ENCODE measurements around the gene MORC3. TPM values are rescaled to one million over a fixed set of nuclear protein-coding genes. Genes with fewer than 3 reads are reported as not detected.
"Not testable (repeated sequence)": the region's sequence is repeated elsewhere in the genome, so short reads cannot be mapped to it uniquely, and the experiment has no call there.

MORC3 gene
- total and polyA plus RNA-seq, 9 donors = 34.7 to 51.6 (median 36.2) TPM

DNA sequence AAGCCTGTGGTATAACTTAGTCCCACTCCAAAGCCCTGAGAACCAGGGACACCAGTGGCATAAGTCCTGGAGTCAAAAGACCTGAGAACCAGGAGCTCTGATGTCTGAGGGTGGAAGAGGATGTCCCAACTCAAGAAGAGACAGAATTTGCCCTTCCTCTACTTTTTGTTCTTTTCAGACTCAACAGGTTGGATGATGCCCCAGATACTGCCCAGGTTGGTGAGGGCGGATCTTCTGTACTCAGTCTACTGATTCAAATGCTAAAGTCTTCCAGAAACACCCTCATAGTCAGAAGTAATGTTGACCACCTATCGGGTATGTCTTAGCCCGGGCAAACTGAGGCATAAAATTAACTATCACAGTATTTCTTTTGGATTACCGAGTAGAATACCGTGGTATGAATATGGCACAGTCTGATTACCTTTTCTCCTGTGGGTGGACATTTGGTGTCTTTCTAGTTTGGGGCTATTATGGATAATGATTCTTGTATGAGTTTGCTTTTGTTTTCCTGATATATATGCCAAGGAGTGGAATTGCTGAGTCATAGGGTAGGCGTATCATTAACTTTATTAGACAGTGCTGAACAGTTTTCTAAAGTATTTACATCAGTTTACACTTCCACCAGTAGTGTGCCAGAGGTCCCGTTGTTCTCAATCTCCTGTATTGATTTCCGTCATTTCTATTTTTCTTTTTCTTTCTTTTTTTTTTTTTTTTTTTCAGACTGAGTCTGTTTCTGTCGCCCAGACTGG is 62.0 kb downstream of the MORC3 start:
- Histone ChIP-seq H3K36me3 (ENCODE audit: control insufficient read depth, insufficient read depth, low read length) (peaks cover 9% of the 10 kb centered on the region), H3K4me1 (ENCODE audit: control insufficient read depth, insufficient read depth, low read length) (peaks cover 19% of the 10 kb centered on the region), H3K27me3 (ENCODE audit: control insufficient read depth, insufficient read depth, low read length) (no peaks in the 10 kb centered on the region), H3K9me3 (replicated peaks; ENCODE audit: control insufficient read depth, low read depth, low read length) (no peaks in the 10 kb centered on the region), H3K4me3 (ENCODE audit: low read length) (no peak overlapping the region), H3K27ac (ENCODE audit: low read length) (no peak overlapping the region)
- no peak for DNase-seq
- WGBS (ENCODE audit: insufficient coverage) = 100% methylated on average over 3 of the region's 9 CpGs

DNA sequence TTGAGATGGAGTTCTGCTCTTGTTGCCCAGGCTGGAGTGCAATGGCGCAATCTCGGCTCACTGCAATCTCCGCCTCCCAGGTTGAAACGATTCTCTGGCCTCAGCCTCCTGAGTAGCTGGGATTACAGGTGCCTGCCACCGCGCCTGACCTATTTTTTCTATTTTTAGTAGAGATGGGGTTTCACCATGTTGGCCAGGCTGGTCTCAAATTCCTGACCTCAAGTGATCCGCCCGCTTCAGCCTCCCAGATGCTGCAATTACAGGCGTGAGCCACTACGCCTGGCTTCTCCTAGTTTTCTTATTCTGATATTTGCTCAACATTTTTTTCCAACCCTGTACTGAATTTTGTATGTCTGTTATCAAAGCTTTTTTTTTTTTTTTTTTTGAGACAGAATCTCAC is 62.7 kb downstream of the MORC3 start:
- 80% methylated on average over 2 of the region's 10 CpGs for WGBS (ENCODE audit: insufficient coverage)
- H3K36me3 ChIP-seq (ENCODE audit: control insufficient read depth, insufficient read depth, low read length); H3K4me3 ChIP-seq (ENCODE audit: low read length); H3K9me3 ChIP-seq (replicated peaks; ENCODE audit: control insufficient read depth, low read depth, low read length); H3K27me3 ChIP-seq (ENCODE audit: control insufficient read depth, insufficient read depth, low read length); H3K27ac ChIP-seq (ENCODE audit: low read length); DNase-seq: not testable (repeated sequence)
- peaks cover 17% of the 10 kb centered on the region for H3K4me1 ChIP-seq (ENCODE audit: control insufficient read depth, insufficient read depth, low read length)

DNA sequence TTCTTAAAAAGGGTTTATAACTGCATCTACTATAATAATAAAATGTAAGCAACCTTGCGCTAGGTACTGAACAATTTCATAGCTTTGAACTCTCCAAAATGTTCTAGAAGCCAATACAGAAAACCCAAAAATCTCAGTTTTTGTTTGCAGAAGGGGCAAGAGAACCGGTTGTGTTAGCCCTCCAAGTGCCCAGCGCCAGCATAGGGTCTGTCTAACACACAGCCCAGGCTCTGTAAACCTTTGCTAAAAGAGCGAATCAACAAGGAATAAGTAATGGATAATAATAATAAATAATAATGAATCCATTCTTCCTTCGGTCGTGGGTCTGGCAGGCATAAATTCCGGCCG is 64.9 kb downstream of the MORC3 start:
- H3K9me3 ChIP-seq (replicated peaks; ENCODE audit: control insufficient read depth, low read depth, low read length) = no peaks in the 10 kb centered on the region
- no peaks in the 10 kb centered on the region for H3K36me3 ChIP-seq (ENCODE audit: control insufficient read depth, insufficient read depth, low read length)
- no peak for DNase-seq
- H3K27ac ChIP-seq (ENCODE audit: low read length) = no peak overlapping the region
- peak overlapping the region; percentile 51 for H3K4me3 ChIP-seq (ENCODE audit: low read length)
- WGBS (ENCODE audit: insufficient coverage) = 10% methylated on average over 2 of the region's 8 CpGs
- no peaks in the 10 kb centered on the region for H3K27me3 ChIP-seq (ENCODE audit: control insufficient read depth, insufficient read depth, low read length)
- peaks cover 23% of the 10 kb centered on the region for H3K4me1 ChIP-seq (ENCODE audit: control insufficient read depth, insufficient read depth, low read length)

DNA sequence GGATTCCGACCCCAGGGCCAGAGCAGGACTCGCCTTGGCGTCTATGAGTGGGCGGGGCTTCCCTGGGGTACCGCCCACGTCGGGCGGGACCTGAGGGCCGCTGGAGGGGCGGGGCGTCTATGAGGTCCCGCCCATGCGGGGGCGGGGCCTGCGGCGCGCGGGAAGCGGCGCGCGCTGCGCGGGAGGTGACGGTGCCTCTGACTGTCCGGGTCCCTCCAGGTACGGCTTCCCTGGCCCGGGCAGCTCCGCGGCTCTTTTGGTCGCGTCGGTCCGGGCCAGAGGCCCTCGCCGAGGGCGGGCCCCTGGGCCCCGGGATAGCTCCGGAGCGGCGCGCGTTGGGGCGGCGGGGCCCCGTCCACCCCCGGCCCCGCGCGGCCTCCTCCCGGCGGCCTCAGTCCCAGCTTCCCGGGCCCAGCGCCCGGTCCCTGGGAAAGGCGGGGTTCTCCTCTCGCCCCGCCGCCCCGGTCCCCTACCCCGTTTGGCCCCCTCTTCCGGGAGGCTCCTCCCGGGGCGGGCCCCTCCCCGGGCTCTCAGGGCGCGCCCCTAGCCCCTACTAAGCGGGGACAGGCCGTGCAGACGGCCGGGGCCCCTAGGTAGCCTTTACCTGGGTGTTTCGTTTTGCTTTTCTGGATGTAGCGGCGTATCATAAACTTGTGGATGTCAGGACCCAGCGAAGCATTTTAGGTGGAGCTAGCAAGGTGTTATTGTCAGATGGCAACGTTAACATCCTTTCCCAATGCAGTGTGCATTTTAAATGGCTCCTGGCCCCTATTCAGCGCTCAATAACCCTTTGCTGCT is 65.4 kb downstream of the MORC3 start, which contains the start of gene CHAF1B:
Gene CHAF1B (plus strand): TSS at position 160 of the 798 bp plus-strand sequence. CDS start 745 bp downstream, outside the sequence.
- 2% methylated on average over 63 of the region's 77 CpGs for WGBS (ENCODE audit: insufficient coverage)

GRCh38 chr21:36386031-36386642 is 66.1 kb downstream of the MORC3 start:
- Histone ChIP-seq H3K9me3 (replicated peaks; ENCODE audit: control insufficient read depth, low read depth, low read length) (no peaks in the 10 kb centered on the region), H3K27ac (ENCODE audit: low read length) (no peak overlapping the region), H3K27me3 (ENCODE audit: control insufficient read depth, insufficient read depth, low read length) (no peaks in the 10 kb centered on the region), H3K4me3 (ENCODE audit: low read length) (peak overlapping the region; percentile 51), H3K4me1 (ENCODE audit: control insufficient read depth, insufficient read depth, low read length) (peaks cover 17% of the 10 kb centered on the region), H3K36me3 (ENCODE audit: control insufficient read depth, insufficient read depth, low read length) (no peaks in the 10 kb centered on the region)
- 54% methylated on average over 16 of the region's 21 CpGs for WGBS (ENCODE audit: insufficient coverage)
- DNase-seq = no peak

More for the DNA sequence above, 65.4 kb downstream of the MORC3 start, which contains the start of gene CHAF1B:
- Histone ChIP-seq H3K27ac (ENCODE audit: low read length) (peak within 1 kb of the TSS; percentile 6), H3K9me3 (replicated peaks; ENCODE audit: control insufficient read depth, low read depth, low read length) (no peaks in the 10 kb centered on the region), H3K4me3 (ENCODE audit: low read length) (peak within 1 kb of the TSS; percentile 51), H3K27me3 (ENCODE audit: control insufficient read depth, insufficient read depth, low read length) (no peaks in the 10 kb centered on the region), H3K4me1 (ENCODE audit: control insufficient read depth, insufficient read depth, low read length) (peaks cover 19% of the 10 kb centered on the region), H3K36me3 (ENCODE audit: control insufficient read depth, insufficient read depth, low read length) (no peaks in the 10 kb centered on the region)
- peak; percentile 79 for DNase-seq

GRCh38 chr21:36388096-36388495 is 68.1 kb downstream of the MORC3 start:
- Histone ChIP-seq H3K36me3 (ENCODE audit: control insufficient read depth, insufficient read depth, low read length) (no peaks in the 10 kb centered on the region), H3K27me3 (ENCODE audit: control insufficient read depth, insufficient read depth, low read length) (no peaks in the 10 kb centered on the region), H3K4me1 (ENCODE audit: control insufficient read depth, insufficient read depth, low read length) (peaks cover 15% of the 10 kb centered on the region), H3K9me3 (replicated peaks; ENCODE audit: control insufficient read depth, low read depth, low read length) (no peaks in the 10 kb centered on the region), H3K4me3 (ENCODE audit: low read length) (no peak overlapping the region), H3K27ac (ENCODE audit: low read length) (no peak overlapping the region)
- 74% methylated on average over 4 of the region's 6 CpGs for WGBS (ENCODE audit: insufficient coverage)
- peak; percentile 36 for DNase-seq

- no peaks in the 10 kb centered on the region for H3K36me3 ChIP-seq (ENCODE audit: control insufficient read depth, insufficient read depth, low read length)
- WGBS (ENCODE audit: insufficient coverage) = 60% methylated on average over 10 of the region's 10 CpGs
- no peak overlapping the region for H3K4me3 ChIP-seq (ENCODE audit: low read length)
- H3K27ac ChIP-seq (ENCODE audit: low read length) = no peak overlapping the region
- H3K4me1 ChIP-seq (ENCODE audit: control insufficient read depth, insufficient read depth, low read length) = peaks cover 14% of the 10 kb centered on the region
- no peak for DNase-seq
- no peaks in the 10 kb centered on the region for H3K27me3 ChIP-seq (ENCODE audit: control insufficient read depth, insufficient read depth, low read length)
- no peaks in the 10 kb centered on the region for H3K9me3 ChIP-seq (replicated peaks; ENCODE audit: control insufficient read depth, low read depth, low read length)
Measured at GRCh38 chr21:36388835-36389234, 68.8 kb downstream of the MORC3 start.

DNA sequence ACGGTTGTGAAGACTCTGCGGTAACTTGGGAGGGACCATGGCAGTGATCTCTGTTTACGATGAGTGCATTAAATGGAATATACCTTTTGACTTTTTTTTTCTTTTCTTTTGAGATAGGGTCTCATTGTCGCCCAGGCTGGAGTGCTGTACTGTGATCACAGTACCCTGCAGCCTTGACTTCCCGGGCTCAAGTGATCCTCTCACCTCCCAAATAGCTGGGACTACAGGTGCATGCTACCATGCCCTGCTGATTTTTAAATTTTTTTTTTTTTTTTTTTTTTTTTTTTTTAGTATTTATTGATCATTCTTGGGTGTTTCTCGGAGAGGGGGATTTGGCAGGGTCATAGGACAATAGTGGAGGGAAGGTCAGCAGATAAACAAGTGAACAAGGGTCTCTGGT is 71.7 kb downstream of the MORC3 start:
- H3K9me3 ChIP-seq (replicated peaks; ENCODE audit: control insufficient read depth, low read depth, low read length); H3K27me3 ChIP-seq (ENCODE audit: control insufficient read depth, insufficient read depth, low read length); DNase-seq; H3K27ac ChIP-seq (ENCODE audit: low read length); H3K4me3 ChIP-seq (ENCODE audit: low read length); H3K4me1 ChIP-seq (ENCODE audit: control insufficient read depth, insufficient read depth, low read length): not testable (repeated sequence)
- no CpG with 5 or more reads among the region's 6 CpGs for WGBS (ENCODE audit: insufficient coverage)
- peaks cover 11% of the 10 kb centered on the region for H3K36me3 ChIP-seq (ENCODE audit: control insufficient read depth, insufficient read depth, low read length)

DNA sequence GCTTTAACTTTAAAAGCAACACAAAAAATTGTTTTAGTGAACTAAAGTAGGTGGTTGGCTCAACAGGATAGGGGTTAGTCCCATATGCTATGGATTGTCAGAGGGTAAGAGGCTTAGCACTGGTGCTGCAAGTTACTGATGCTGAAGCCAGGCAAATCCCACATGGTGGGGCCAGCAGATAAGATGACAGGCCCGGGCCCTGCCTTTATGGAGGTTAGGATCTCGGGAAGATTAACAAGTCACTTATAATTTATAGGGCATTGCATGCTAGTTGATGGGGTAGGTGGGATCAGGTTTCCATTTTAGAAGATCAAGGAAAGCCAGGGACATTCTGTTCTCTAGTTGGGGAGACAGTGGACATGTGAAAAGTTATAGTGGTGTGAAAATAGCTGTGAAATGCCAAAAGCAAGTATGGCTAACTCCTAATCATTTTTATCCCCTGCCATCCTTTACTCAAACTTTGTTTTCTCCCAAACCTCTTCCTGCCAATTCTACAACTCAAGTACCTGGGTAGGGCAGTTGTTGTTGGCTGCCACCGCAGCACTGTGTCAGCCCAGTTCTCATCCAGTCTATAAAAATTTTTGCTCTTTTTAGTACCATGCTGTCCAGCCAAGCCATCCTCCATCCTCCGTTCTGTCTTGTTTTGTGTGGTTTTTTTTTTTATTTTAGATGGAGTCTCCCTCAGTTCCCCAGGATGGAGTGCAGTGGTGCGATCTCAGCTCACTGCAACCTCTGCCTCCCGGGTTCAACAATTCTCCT is 75.5 kb downstream of the MORC3 start:
- DNase-seq = no peak
- H3K4me3 ChIP-seq (ENCODE audit: low read length) = no peak overlapping the region

More for the DNA sequence above, 75.5 kb downstream of the MORC3 start:
- Histone ChIP-seq H3K9me3 (replicated peaks; ENCODE audit: control insufficient read depth, low read depth, low read length) (no peaks in the 10 kb centered on the region), H3K36me3 (ENCODE audit: control insufficient read depth, insufficient read depth, low read length) (peaks cover 16% of the 10 kb centered on the region), H3K27ac (ENCODE audit: low read length) (no peak overlapping the region), H3K4me1 (ENCODE audit: control insufficient read depth, insufficient read depth, low read length) (no peaks in the 10 kb centered on the region), H3K27me3 (ENCODE audit: control insufficient read depth, insufficient read depth, low read length) (no peaks in the 10 kb centered on the region)
- WGBS (ENCODE audit: insufficient coverage) = no CpG with 5 or more reads among the region's 6 CpGs
